Upper lobe of left lung (tissue), 6 donors: Measurements from ENCODE around the gene C20orf204. TPM values are rescaled to one million over a fixed set of nuclear protein-coding genes. Genes with fewer than 3 reads are reported as not detected.

Experiments used
- ATAC-seq, 2 donors: fragments of 200-7000 bp; cut with Tn5 transposase; one replicate each; pipeline ENCODE4 v1.9.1; 2022; ENCODE audit warnings: mild to moderate bottlenecking in 2 of 2, moderate library complexity in 2 of 2; ENCODE audit not compliant: low FRiP score in 2 of 2
- DNase-seq, 2 donors: peaks; one replicate each; pipeline ENCODE4 v3.0.0-alpha.2; 2019 to 2020
- H3K27ac ChIP-seq, 4 donors: fragments of 200-600 bp; sonication (generic); one replicate each; pipeline ENCODE4 v1.5.1; 2016 to 2019
- H3K27me3 ChIP-seq, 4 donors: fragments of 200-600 bp; sonication (generic); one replicate each; pipeline ENCODE4 v1.5.1; 2017 to 2019
- H3K36me3 ChIP-seq, 4 donors: fragments of 200-600 bp; sonication (generic); one replicate each; pipeline ENCODE4 v1.5.1; 2016 to 2019
- H3K4me1 ChIP-seq, 4 donors: fragments of 200-600 bp; sonication (generic); one replicate each; pipeline ENCODE4 v1.5.1; 2018 to 2019
- H3K4me3 ChIP-seq, 4 donors: fragments of 200-600 bp; sonication (generic); one replicate each; pipeline ENCODE4 v1.5.1; 2017 to 2019; ENCODE audit warnings: mild to moderate bottlenecking in 2 of 4, moderate library complexity in 1 of 4
- H3K9me3 ChIP-seq, 4 donors: fragments of 200-600 bp; sonication (generic); one replicate each; pipeline ENCODE4 v1.5.1; 2018 to 2019
- EP300 ChIP-seq, 4 donors: sonication (generic); formaldehyde crosslinking; IDR thresholded peaks; one replicate each; pipeline ENCODE4 v1.5.1; 2017; ENCODE audit warnings: antibody characterized with exemption in 4 of 4, control low read depth in 2 of 4
- POLR2A ChIP-seq, 4 donors: fragments of 450-650 bp; IDR thresholded peaks; one replicate each; pipeline ENCODE4 v1.5.1; 2016 to 2017; ENCODE audit warnings: antibody characterized with exemption in 4 of 4, mild to moderate bottlenecking in 2 of 4
- POLR2AphosphoS5 ChIP-seq, 2 donors: sonication (generic); formaldehyde crosslinking; IDR thresholded peaks; one replicate each; pipeline ENCODE4 v1.5.1; 2017; ENCODE audit warnings: antibody characterized with exemption in 2 of 2
- WGBS, 2 donors: methylation state at CpG; one replicate each; pipeline ENCODE4 v1.1.5; 2017 to 2018; 5-methylcytosine and 5-hydroxymethylcytosine counted together
- total RNA-seq, 6 donors: library from RNA; depleted of rRNA in 4 of 6; stranded (reverse); fragments of >200 nt in 4 of 6; gene quantifications; one replicate each; pipeline versions ENCODE4 v1.1.0 to v1.2.1, GENCODE V29; 2016 to 2021
- TF ChIP-seq, protein P1 (sequence below), 6 experiments: fragments of 450-650 bp in 4 of 6; fragments of 200-600 bp in 2 of 6; sonication (generic) in 2 of 6; IDR thresholded peaks; one replicate each; pipeline ENCODE4 v1.5.1; 2016 to 2019; ENCODE audit warnings: antibody characterized with exemption in 6 of 6
- donor health status: DM: no; HTN: no; CAD: no; lungs with moderate emphysema.
- donor health status: DM: no; HTN: yes; CAD: no; lungs with severe emphysema.

Gene C20orf204
- total RNA-seq, 6 donors from 2014 or later: 0.44 to 2.3 (median 1.7) TPM

DNA sequence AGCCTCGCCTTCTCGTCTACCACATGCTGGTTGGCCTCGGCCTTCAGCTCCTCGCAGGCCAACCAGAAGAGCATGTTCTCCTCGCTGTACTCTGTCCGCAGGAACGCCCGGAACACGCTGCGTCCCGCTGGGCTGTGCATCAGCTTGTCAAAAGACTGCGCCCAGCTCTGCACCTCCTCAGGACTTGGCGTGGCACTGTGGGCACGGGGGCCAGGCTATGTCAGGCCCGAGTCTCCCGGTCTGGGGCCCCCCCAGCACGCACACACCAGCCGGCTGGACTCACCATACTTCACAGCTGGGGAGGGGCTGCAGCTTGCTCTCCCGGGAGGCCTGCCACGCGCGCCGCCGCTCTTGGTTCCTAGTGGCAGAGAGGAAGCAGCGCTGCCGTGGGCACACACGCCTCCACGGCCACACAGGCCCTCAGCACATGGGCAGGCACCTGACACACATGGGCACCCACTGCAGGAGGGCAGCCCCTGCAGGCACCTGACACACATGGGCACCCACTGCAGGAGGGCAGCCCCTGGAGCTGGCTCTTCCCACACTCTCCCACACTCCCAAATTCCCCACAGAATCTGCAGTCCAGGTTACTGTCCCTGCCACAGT, 38.3 kb downstream of the C20orf204 start:
- DNase-seq: peak in 1 of 2 donors; percentile 81
- H3K4me3 ChIP-seq: no peak overlapping the region
- H3K27me3 ChIP-seq: no peaks in the 10 kb centered on the region
- WGBS, 2 donors: 90 to 93% methylated on average over 18 to 28 of the region's 28 CpGs
- H3K27ac ChIP-seq: no peak overlapping the region
- peaks cover 11 to 35% (median 19%) of the 10 kb centered on the region in 4 donors for H3K4me1 ChIP-seq
- H3K36me3 ChIP-seq: peaks cover 0 to 41% (median 24%) of the 10 kb centered on the region in 4 donors
- TF ChIP-seq, protein P1, sequence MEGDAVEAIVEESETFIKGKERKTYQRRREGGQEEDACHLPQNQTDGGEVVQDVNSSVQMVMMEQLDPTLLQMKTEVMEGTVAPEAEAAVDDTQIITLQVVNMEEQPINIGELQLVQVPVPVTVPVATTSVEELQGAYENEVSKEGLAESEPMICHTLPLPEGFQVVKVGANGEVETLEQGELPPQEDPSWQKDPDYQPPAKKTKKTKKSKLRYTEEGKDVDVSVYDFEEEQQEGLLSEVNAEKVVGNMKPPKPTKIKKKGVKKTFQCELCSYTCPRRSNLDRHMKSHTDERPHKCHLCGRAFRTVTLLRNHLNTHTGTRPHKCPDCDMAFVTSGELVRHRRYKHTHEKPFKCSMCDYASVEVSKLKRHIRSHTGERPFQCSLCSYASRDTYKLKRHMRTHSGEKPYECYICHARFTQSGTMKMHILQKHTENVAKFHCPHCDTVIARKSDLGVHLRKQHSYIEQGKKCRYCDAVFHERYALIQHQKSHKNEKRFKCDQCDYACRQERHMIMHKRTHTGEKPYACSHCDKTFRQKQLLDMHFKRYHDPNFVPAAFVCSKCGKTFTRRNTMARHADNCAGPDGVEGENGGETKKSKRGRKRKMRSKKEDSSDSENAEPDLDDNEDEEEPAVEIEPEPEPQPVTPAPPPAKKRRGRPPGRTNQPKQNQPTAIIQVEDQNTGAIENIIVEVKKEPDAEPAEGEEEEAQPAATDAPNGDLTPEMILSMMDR (IDR thresholded peaks at IDR 0.05): no peak
- TF ChIP-seq POLR2A (IDR thresholded peaks at IDR 0.05) (no peak), POLR2AphosphoS5 (IDR thresholded peaks at IDR 0.05) (no peak), EP300 (IDR thresholded peaks at IDR 0.05) (no peak)
- no peaks in the 10 kb centered on the region for H3K9me3 ChIP-seq
- no peak for ATAC-seq

- TF ChIP-seq POLR2AphosphoS5 (IDR thresholded peaks at IDR 0.05) (no peak), EP300 (IDR thresholded peaks at IDR 0.05) (no peak), POLR2A (IDR thresholded peaks at IDR 0.05) (no peak)
- TF ChIP-seq, protein P1 (IDR thresholded peaks at IDR 0.05): no peak
Measured at GRCh38 chr20:64074963-64075362, 39.0 kb downstream of the C20orf204 start.

DNA sequence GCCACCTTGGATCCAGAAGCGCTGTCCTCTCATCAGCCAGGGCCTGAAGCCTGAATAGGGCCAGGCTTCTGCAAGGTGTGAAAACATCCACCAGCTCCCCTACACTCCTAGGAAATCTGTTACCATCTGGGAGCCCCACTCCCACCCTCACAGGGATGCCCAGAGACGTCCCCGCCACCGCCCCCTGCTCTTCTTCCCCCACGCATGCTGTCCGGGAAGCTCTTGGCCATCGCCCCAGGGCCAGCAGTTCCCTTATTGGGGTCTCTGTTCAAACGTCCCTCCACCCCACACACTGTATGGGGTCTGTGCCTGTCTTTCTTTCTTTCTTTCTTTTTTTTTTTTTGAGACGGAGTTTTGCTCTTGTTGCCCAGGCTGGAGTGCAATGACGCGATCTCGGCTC, 39.6 kb downstream of the C20orf204 start:
- TF ChIP-seq POLR2A (IDR thresholded peaks at IDR 0.05) (no peak), EP300 (IDR thresholded peaks at IDR 0.05) (no peak), POLR2AphosphoS5 (IDR thresholded peaks at IDR 0.05) (no peak)
- TF ChIP-seq, protein P1 (IDR thresholded peaks at IDR 0.05): no peak
- Histone ChIP-seq H3K9me3 (no peaks in the 10 kb centered on the region), H3K27ac (no peak overlapping the region), H3K36me3 (peaks cover 0 to 41% (median 24%) of the 10 kb centered on the region in 4 donors), H3K27me3 (no peaks in the 10 kb centered on the region), H3K4me3 (no peak overlapping the region), H3K4me1 (peaks cover 12 to 37% (median 21%) of the 10 kb centered on the region in 4 donors)
- DNase-seq: no peak
- no peak for ATAC-seq
- WGBS, 2 donors: 90 to 97% methylated on average over 11 to 12 of the region's 12 CpGs

More at GRCh38 chr20:64074963-64075362, 39.0 kb downstream of the C20orf204 start:
- H3K4me3 ChIP-seq: no peak overlapping the region
- peak in 1 of 2 donors; percentile 28 for DNase-seq
- ATAC-seq: no peak
- no peaks in the 10 kb centered on the region for H3K27me3 ChIP-seq
- peaks cover 0 to 41% (median 24%) of the 10 kb centered on the region in 4 donors for H3K36me3 ChIP-seq
- H3K27ac ChIP-seq: no peak overlapping the region
- WGBS, 2 donors: 98 to 100% methylated on average over 8 of the region's 8 CpGs
- peaks cover 12 to 32% (median 19%) of the 10 kb centered on the region in 4 donors for H3K4me1 ChIP-seq
- H3K9me3 ChIP-seq: no peaks in the 10 kb centered on the region

DNA sequence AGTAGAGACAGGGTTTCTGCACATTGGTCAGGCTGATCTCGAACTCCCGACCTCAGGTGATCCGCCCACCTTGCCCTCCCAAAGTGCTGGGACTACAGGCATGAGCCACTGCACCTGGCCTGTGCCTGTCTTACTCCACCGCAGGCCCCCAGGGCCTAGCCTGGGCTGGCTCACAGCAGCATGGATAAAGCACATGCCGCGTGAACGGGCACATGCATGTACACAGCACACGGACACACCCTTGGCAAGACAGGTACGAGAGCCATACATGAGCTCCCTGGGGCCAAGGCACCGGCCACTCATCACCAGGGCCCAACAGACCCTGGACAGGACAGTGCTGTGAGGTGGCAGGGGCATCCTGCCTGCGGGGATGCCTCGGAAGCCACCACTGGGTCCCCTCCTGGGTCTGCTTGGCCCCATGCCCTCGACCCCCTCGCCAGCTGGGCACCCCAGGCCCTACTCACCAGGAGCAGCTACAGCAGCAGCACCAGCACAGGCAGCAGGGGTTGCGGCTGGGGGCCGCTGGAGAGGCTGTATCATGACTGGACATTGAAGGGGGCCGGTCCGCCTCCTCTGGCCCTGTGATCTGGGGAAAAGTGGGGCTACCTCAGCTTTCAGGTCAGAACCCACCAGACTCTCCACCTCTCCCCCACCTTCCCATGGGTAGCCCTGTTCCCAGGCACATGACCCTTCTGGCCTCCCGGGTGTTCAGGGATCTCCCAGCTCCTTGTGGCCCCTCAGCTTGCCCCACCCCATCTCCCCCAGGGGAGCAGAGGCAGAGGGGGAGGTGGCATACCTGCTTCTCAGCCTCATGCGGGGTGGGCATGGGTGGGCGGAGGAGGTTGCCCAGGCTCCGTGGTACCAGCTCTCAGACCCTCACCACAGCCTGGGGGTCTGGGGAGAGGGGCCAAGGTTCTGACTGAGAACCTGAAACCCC, 40.3 kb downstream of the C20orf204 start:
- DNase-seq (no peak), ATAC-seq (no peak)
- peak overlapping the region; percentile 78 to 94 (median 88) for H3K27ac ChIP-seq
- H3K36me3 ChIP-seq: peaks cover 0 to 41% (median 24%) of the 10 kb centered on the region in 4 donors
- 88 to 91% methylated on average over 8 to 22 of the region's 22 CpGs for WGBS, 2 donors
- no peaks in the 10 kb centered on the region for H3K27me3 ChIP-seq
- no peak for TF ChIP-seq EP300 (IDR thresholded peaks at IDR 0.05)
- no peak for TF ChIP-seq POLR2AphosphoS5 (IDR thresholded peaks at IDR 0.05)
- no peak for TF ChIP-seq POLR2A (IDR thresholded peaks at IDR 0.05)
- TF ChIP-seq, protein P1 (IDR thresholded peaks at IDR 0.05): no peak
- H3K4me3 ChIP-seq: peak overlapping the region in 3 of 4 donors; percentile 71 to 92 (median 80)
- H3K4me1 ChIP-seq: peaks cover 17 to 45% (median 21%) of the 10 kb centered on the region in 4 donors
- no peaks in the 10 kb centered on the region for H3K9me3 ChIP-seq
